ENCODE results near the gene URM1. TPM values are rescaled to one million over a fixed set of nuclear protein-coding genes. Genes with fewer than 3 reads are reported as not detected.

URM1 gene
- total and polyA plus RNA-seq, 10 of the 15 experiments (the other 5 are each of a cell fraction or from before 2014, with no cell fraction given) = 7.9 to 75.8 (median 63.7) TPM

- TF ChIP-seq CBFB (IDR thresholded peaks at IDR 0.05; ENCODE audit: low read depth) (no peak), GATAD2B (conservative IDR thresholded peaks at IDR 0.05; ENCODE audit: low read depth) (no peak)
Measured at GRCh38 chr9:128358861-128359260, 12.3 kb upstream of the URM1 start (continued).

- Histone ChIP-seq H3K4me2 (ENCODE audit: control insufficient read depth, insufficient read depth) (no peak overlapping the region), H4K20me1 (ENCODE audit: control insufficient read depth, insufficient read depth) (no peaks in the 10 kb centered on the region), H2AFZ (ENCODE audit: control insufficient read depth, low read depth, low read length) (no peak overlapping the region), H3K4me1 (ENCODE audit: control insufficient read depth, insufficient read depth, low read length) (peaks cover 7% of the 10 kb centered on the region), H3K9me3 (replicated peaks; ENCODE audit: control insufficient read depth, insufficient read depth, low read length) (no peaks in the 10 kb centered on the region), H3K27ac (ENCODE audit: control insufficient read depth, insufficient read depth) (no peak overlapping the region), H3K36me3 (ENCODE audit: control insufficient read depth in 2 of 2, insufficient read depth in 2 of 2, low read length in 1 of 2) (no peaks in the 10 kb centered on the region; a peak in 1 of 4 replicates), H3K4me3 (no peak overlapping the region), H3K9ac (ENCODE audit: control insufficient read depth, insufficient read depth, low read length) (no peak overlapping the region), H3K27me3 (replicated peaks in 1 of 2; ENCODE audit: control insufficient read depth in 2 of 2, insufficient read depth in 2 of 2, low read length in 1 of 2) (no peaks in the 10 kb centered on the region), H3K79me2 (ENCODE audit: control insufficient read depth, insufficient read depth, low read length) (no peaks in the 10 kb centered on the region)
- TF ChIP-seq FOXM1 (IDR thresholded peaks at IDR 0.05; ENCODE audit: low read depth, low read length) (no peak), SREBF2 (IDR thresholded peaks at IDR 0.05; ENCODE audit: low read length) (no peak), ZNF622 (IDR thresholded peaks at IDR 0.05) (no peak)
- ATAC-seq = no peak
- no peak for DNase-seq (ENCODE audit: low read depth, low spot score)
- POLR2A ChIA-PET = interaction anchor here (0.6 kb wide), 1 partner anchor 191 kb away, joined by 4 read pairs; no protein-coding TSS in a partner anchor
- no TSS peak for BruUV-seq (replicated peaks)
- 7% methylated on average over 2 of the region's 2 CpGs for WGBS (ENCODE audit: insufficient coverage, insufficient replicate concordance, low lambda C conversion rate, missing lambda C conversion rate)
- SMC1A ChIA-PET (ENCODE audit: uncharacterized antibody, unreplicated experiment) = interaction anchor here (1.9 to 2.9 kb wide), 2 partner anchors 10 to 66 kb away, joined by 9 to 19 read pairs; partner anchors contain the start of gene URM1
- RAD21 ChIA-PET (ENCODE audit: unreplicated experiment) = interaction anchor here (0.6 to 3.7 kb wide), 6 partner anchors 11 to 105 kb away, joined by 3 to 18 read pairs (median 5); partner anchors contain the start of genes CERCAM and URM1
- in situ Hi-C loops (cut with MboI) = no loop called here
- CTCF ChIA-PET = interaction anchor here (1.0 to 4.4 kb wide), 10 partner anchors 11 to 567 kb away, joined by 3 to 61 read pairs (median 11); partner anchors contain the start of genes CERCAM and URM1
- no peak for FAIRE-seq
- intact Hi-C loops (cut with micrococcal nuclease; ENCODE audit: unreplicated experiment) = loop anchor here (5.0 kb wide), 1 partner anchor 51 kb away; no protein-coding TSS in a partner anchor
Measured at GRCh38 chr9:128360826-128361225, 10.3 kb upstream of the URM1 start.

All from GM12878 (cell line).